ENCODE data around the gene TLCD3B.

GRCh38 chr16:30002614-30003346 lies 28.3 kb downstream of the TLCD3B start:
- no peak for TF ChIP-seq POLR2A (IDR thresholded peaks at IDR 0.05; ENCODE audit: low read length)
- TF ChIP-seq GATA1 (IDR thresholded peaks at IDR 0.05; ENCODE audit: low read depth, low read length): no peak

Measured in erythroblast (primary cell).